ENCODE data around the gene WNT11.
A peak's percentile ranks its signal among the peaks of the same experiment; 100 is the strongest.
"Not testable (repeated sequence)": the region's sequence is repeated elsewhere in the genome, so short reads cannot be mapped to it uniquely, and the experiment has no call there.

The WNT11 gene

DNA sequence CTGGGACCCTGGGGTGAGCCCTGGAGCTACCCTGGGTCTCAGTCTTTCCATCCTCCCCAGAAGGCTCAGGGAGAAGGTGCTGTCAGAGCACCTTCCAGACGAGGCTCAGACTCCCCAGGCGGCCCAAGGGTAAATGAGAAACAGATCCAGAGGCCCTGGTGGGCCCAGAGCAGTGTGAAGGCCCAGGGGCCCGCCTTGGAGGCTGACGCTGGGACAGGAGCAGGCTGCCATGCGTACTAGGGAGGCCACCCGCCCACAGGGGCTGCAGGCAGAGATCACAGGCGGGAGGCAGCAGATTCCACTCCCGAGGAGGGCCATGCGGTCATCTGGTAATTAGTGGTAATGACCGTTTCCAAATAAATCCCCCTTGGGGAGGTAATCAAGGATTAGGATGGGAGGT lies 5.2 kb downstream of the WNT11 start:
- no peak for DNase-seq

DNA sequence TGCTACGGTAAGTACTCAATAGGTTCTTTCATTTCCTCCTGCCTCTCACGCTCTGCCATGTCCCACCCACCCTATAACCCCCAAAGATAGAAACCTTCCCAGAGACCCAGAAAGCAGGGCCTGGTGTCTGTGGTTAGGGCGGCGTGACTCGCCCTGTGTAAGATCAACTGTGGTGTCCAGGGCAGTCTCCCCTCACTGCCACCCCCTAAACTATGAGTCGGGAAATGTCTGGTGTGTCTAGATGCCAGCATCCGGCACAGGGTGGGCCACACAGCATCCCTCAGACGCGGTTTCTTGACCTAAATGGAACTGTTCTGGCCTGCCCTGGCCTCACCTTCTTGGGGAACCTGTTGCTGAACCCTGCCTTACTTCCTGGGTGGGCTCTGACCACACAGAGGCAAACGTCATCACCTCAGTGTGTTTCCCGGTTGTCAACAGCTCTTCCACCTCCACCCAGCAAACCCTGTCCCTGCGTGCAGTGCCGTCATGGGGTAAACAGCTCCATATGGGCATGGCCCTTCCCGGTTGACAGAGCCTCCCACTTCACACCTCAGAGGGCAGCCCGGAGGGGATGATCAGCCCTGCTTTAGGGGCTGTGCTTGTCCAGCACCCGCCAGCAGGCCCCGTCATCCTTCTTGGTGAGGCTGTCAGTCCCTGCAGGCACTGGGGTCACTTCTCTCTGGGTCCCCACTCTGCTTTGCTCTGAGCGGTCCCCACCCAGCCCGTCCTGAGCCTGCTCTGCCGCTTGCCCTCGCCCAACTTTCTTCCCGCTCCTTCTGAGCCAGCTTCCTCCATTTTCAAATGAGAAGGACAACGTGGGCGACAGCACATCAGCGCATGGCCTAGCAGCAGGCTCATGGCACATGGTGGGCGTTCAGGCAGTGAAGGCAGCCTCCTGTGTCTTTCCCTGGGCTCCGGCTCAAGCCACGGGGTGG lies 6.0 kb downstream of the WNT11 start:
- no peak for DNase-seq

DNA sequence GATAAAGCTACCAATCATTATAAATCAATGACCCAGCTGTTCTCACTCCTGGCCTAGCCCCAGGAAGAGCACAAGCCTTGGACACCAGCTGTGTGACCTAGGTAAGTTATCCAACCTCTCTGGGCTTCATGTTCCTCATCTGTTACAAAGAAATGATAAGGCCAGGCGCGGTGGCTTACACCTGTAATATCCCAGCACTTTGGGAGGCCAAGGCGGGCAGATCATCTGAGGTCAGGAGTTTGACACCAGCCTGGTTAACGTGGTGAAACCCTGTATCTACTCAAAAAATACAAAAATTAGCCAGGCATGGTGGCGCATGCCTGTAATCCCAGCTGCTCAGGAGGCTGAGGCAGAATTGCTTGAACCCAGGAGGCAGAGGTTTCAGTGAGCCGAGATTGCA lies 7.6 kb downstream of the WNT11 start:
- not testable (repeated sequence) for DNase-seq

DNA sequence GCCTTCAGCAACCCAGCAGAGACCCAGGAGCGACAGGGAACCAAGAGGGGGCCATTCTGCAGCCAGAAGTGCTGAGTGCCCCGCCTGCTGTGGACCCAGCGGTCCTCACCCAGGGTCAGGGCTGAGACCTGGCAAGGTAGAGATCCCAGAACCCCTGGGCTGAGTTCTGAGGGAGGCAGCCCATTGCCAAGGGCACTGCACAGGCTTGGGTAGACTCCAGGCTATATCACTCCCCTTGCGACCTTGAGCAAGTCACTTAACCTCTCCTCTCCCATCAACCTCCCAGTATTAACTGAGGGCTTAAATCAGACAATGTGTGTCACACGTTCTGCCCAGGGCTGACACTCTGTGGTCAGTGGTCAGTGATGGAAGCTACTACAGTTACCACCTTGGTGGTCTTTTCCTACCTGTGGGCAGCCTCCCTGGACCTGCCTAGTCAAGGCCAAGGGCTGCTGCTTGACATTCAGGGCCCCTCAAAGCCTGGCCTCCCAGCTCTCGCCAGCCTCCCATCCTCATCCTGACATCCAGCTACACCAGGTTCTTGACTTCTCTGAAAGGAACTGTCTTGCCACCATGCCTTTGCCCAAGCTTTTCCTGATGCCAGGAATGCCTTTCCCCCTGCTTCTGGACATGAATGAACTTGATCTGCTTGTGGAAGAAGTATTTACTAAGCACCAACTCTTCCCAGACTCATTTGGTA lies 8.2 kb downstream of the WNT11 start:
- no peak for DNase-seq

DNA sequence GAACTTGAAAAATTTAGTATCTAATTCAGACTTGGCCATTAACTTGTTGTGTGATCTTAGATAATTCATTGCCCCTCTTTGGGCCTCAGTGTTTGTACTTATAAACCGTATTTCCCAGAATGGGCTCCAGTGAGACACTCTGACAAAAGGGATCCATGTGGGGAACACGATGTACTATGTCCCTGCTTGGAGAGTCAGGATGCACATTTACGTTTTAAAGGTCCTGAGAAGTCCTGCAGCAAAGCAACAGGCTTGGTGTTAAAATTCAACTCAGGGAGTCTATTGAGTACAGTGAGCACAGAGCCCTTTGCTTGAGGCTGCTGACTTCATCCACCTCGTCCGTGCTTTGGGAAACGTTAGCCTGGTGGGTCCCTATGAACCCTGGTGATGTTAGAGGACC lies 9.0 kb downstream of the WNT11 start:
- DNase-seq = no peak

DNA sequence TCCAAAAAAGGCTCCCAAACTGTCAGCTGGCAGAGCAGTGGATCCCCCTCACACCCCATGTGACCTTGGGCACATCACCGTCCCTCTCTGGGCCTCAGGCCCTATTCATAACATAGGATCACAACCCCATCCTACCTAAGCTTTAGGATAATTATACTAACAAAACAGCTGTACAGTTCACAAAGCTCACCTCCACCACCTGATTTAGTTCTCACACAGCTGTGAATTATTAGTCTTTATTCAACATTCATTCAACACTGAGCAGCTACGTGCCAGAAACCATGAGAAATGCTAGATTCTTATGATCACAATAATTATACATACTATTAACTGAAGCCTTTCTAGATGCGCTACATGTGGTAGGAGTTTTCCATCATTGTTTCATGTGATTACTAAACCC lies 9.5 kb downstream of the WNT11 start:
- no peak for DNase-seq

DNA sequence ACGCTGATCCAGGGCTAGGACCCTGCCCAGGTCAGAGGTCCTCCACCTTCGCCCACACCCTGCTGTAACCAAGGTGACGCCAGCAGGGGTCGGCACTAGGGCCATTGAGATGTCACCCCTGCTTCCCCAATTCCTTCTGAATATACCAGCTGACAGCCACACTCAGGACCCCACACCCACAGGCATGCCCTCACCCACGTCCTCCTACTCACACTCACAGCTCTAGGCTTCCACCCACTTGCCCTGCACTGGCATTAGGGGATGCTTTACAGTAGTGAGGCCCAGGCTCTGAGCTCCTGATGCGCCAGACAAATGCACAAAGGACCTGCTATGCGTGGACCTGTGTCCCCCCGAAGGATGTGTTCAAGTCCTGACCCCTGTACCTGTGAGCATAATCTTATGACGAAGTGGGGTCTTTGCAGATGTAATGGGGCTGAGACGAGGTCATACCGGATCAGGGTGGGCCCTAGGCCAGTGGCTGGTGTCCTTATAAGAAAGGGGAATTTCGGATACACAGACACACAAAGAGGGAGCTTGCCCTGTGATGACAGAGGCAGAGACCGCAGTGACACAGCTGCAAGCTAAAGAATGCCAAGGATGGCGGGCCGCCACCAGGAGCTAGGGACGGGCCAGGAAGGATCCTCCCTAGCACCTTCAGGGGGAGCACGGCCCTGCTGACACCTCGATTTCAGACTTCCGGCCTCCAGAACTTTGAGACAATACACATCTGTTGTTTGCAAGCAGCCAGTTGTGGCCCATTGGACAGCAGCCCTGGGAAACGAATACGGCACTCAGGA lies 11.2 kb downstream of the WNT11 start:
- no peak for DNase-seq

DNA sequence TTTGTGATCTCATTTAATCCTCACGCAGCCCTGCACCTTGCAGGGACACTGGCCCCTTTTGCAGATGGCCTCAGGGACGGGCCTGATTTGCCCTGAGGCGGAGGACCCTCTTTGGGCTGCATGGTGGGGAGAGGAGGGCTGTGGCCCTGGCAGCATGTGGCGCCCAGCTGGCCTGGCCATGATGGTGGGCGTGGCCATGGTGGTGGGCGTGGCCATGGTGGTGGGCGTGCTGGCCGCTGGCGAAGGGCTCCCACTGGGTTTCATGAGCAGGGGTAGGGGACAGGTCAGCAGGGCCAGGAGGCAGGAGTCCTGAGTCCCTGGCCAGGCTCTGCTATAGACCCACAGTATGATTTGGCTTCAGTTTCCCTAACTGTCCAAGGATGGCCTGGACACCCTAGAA lies 13.1 kb downstream of the WNT11 start:
- DNase-seq = no peak

DNA sequence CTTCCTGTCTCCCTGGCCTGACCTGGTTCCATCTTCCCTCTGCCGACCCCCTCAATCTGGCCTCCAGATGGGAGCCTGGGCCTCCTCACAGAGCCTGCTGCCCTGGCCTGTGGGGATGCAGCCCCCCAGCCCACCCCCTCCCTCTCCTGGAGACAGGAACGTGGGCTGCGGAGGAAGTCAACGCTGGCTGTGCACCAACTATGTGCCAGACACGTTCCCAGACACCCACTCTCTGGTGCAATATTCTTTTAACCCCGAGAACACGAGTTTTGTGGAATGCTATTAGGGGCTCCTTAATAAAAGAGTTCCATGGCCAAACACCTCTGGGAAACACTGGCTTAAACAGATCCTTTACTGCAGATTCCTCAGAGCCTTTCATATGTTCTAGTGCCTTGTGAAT lies 15.9 kb downstream of the WNT11 start:
- no peak for DNase-seq

DNA sequence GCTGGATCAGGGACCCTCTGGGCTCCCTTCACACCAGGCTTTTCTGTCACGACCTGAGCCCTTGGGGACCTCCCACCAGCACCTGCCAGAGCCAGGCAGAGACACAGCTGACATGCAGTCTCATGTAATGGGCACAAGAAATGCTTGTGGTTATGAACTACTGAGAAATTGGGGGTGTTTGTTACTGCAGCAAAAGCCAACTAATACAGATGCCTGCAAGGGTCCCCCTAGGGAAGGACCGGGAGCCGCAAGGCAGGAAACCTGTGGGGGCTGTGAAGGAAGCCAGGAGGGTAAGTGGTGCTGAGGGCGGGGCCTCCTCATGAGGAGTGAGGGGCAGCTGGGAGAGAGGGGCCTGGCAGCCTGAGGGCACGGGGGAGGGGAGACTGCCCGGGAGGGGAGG lies 16.6 kb downstream of the WNT11 start:
- DNase-seq = no peak

DNA sequence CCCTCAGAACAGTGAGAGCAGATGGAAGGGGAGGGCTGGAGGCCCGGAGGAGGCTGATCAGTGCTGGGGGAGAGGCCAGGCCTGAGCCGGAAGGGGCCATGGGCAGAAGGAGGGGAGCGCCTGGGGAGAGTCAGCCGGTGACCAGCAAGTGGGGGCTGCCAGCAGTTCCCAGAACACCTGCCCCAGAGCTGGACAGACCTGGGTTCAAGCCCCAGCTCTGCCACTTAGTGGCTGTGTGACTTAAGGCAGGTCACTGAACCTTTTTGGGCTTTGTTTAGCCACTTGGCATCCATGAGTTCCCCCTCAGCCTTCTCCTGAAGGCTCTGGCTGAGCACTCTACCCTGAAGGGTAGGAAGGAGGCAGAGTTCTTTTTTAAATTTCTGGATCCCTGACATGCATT lies 17.4 kb downstream of the WNT11 start:
- DNase-seq = no peak

DNA sequence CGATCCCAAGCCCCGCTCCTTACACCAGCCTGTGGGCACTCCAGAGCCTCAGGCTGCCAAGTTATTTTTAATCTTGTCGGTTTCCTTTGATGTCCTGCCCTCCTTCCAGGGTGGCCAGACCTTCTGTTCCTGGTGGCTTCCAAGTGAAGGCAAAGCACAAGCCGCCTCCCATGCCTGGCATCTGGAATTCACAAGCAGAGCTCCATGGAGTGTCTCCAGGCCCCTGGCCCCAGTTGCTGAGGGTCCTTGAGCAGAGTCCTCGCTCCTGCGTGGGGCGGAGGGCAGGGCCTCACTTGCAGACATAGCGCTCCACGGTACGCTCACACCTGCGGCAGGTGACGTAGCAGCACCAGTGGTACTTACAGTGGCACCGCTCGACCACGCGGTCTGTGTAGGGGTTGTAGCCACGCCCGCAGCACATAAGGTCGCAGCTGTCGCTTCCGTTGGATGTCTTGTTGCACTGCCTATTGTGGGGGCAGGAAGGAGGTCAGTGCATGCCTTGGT lies 19.5 kb downstream of the WNT11 start:
- no peak for DNase-seq

DNA sequence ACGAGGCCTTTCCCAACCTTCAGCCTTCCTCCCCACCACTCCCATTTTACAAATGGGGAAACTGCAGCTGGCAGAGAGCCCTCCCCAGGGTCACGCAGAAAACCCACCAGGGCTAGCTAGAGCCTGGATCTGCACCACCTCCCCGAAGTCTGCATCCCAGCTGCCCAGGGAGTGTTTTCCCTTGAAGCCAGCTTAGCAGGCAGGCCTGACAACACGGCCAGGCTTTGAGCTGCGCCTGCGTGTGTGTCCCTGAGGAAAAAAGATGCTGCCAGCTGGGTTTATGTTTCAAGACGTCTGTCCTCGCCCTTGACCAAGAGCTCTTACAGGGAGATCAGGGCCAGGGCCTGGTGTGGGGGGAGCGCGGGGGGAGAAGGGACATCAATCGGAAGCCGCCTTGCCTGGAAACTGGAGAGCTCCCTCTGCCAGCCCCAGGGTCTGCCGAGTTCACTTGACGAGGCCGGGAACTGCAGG lies 20.3 kb downstream of the WNT11 start:
- DNase-seq = no peak

DNA sequence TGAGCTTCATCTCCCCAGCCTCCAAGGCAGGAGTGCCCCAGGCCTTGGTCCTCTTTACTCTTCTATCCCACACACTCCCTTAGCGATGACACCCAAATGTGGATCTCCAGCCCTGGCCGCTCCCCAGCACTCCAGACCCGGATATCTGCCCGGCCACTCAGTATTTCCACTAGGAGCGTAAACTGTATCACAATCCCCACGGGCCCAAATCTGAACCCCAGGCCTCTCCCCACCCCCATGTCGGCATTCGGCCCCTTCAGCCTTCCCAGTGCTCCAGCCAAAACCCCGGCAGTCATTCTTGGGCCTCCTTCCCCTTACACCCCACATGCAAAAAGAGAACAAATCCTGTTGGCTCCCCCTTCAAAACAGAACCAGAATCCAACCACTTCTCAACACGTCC lies 20.8 kb downstream of the WNT11 start:
- DNase-seq = no peak

DNA sequence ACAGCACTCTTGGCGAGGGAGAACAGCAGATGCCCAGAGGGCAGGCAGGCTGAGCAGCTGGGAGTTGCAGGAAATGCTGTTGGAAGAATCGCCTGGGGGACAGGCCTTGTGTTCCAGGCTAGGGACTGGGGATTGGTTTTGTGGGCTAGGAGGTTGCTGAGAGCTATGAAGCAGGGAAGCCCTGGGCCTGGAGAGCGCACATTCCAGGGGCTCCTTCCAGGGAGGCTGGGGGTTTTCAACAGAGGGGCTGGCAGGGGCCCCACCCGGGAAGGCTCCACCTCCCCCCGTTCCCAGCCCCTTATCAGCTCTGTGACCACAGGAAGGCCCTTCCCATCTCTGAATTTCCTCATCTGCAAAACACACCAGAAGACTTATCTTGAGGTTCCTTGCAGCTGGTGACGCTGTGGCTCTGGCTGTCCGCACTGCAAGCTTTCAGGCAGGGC lies 21.7 kb downstream of the WNT11 start:
- peak; percentile 80 for DNase-seq

DNA sequence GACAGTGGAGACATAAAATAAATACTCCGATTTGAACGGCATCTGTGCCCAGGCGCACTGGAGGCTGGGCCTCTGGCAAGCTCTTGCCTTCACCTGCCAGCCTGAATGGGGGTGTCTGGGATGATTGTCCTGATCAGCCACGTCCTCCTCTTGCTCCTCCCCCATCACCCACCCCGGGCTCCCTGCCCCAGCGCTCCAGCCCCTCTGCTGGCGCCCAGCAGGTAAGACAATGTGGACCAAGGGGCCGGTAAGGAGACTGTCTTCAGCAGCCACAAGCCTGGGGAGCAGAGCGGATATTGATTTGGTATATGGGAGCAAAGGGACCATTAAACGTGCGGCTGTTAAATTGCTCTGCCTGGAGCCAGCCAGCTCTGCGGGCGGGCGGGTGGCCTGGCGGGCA lies 24.9 kb downstream of the WNT11 start:
- no peak for DNase-seq

DNA sequence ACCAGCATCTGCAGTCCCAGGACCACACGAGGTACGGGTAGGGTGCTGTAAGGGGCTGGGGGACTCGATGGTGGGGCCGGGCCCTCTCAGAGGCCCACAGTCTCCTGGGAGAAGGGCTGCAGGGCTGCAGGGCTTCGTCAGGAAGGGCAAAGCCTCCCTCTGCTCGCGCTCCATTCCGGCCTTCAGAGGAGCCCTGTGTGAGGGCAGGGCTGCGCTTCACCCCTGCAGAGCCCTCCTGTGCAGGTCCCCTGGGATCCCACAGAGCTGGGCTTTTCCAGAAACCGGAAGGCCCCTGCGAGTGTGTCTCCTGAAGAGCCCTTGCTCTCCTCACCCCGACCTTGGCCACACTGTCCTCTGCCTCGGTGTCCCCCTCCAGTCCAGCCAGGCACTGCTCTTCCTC lies 27.2 kb downstream of the WNT11 start:
- no peak for DNase-seq

DNA sequence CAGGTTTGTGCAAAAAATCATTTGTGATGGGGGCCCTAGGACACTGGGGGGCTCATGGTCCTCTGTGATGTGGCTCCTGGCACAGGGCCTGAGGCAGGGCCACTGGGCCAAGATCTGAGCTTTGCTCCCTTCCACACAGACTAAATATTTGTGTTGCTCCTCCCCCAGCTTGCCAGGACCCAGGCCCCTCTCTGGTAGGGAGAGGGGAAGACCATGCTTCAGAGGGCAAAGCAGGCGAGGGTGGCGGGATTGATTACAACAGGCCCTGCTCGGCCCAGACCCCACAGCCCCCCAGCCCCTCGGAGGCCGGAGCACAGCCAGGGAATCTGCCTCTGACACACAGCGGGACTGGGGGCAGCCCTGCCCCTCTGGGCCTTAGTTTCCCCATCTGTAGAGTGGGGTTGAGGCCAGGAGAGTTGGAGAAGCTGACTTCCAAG lies 29.0 kb downstream of the WNT11 start:
- no peak for DNase-seq

DNA sequence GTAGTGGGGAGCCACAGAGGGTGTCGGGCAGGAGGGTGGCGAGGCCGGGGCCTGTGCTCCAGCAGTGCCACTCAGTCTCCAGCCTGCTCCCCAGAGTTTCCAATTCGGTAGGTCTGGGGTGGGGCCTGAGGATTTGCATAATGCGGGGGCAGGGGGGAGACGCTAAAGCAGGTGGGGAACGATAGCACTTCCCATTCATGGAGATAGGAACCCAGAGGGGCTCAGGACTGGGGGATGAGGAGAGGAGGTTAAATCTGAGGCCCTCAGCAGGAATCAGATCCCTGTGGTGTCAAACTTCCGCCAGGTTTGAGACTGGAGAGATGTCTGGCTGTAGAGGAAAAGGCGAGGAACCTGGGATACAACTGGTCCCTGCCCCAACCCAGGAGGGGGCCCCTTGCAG lies 29.8 kb downstream of the WNT11 start:
- no peak for DNase-seq

DNA sequence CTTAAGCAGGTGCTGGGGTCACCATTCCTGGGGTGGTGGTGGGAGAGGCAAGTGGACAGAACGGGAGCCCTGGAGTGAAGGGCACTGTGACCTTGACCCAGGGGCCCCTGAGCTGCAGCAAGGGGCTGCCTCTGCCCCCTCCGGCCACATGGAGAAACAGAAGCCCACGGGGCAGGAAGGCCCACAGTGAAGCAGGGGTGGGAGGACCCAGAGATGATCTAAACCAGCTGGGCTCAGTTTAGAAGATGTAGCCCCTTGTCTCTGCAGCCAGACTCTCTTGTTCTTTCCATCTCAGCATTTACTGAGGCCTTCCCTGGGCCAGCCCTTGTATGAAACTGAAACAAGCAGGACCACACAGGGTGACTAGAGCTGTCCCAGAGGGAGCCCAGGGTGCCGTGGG lies 30.5 kb downstream of the WNT11 start:
- no peak for DNase-seq

DNA sequence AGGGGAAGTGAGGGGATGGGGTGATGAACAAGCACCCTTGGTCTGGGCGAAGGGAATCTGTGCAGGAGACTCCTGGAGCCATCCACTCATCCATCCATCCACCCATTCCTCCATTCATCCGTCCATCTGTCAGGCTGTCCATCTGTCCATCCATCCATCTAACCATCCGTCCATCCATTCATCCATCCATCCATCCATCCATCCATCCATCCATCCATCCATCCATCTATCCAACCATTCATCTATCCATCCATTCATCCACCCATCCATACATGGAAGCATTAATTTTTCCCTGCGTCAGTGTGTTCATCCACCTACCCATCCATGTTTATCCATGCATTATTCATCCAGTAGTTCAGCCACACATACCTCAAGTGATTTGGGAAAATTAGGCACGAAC lies 32.0 kb downstream of the WNT11 start:
- no peak for DNase-seq

DNA sequence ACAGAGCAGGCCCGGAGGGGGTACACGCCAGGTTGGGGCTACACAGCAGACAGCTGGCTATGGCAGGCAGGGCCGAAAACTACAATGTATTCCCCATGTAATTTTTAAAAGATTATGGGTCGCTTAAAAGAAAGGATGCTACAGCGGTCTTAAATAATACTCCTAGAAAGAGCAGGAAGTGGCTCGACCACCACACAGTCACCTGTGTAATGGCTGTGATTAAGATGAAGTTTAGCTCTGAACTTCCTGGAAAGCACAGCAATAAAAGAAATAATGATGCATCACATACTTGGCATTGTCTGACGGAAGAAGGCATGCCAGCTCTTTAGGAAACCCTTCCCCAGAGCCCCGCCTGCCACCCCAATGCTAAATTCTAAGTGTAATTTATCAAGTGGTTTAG lies 32.6 kb downstream of the WNT11 start:
- DNase-seq = no peak

DNA sequence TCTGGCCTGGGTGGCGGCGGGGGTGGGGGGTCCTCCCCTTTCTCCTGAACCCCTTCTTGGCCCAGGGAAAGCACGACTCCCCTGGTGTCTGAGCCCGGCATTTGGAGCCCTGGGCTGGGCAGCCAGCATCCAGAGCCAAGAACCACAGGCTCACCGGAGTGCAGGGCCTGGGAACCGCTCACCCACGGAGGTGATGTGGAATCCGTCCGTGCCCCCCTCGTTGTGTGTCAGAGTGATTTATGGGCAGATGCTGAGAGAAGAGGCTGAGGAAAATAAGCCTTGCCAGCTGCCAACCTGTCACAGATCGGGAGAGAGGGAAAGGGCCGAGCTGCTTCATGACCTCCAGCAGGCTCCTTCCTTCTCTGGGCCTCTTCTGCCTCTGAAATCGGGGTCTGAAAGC lies 33.7 kb downstream of the WNT11 start:
- DNase-seq = no peak
